Panc1 (cell line): Measurements from ENCODE around the gene DBR1.

Experiments
- POLR2AphosphoS5 ChIP-seq: IDR thresholded peaks from 2 replicates; pipeline ENCODE4 v1.6.1; 2012; ENCODE audit warnings: mild to moderate bottlenecking, low read depth, low read length, moderate library complexity
- TF ChIP-seq, protein P1 (sequence below): fragments of 450-650 bp; IDR thresholded peaks from 2 replicates; pipeline ENCODE4 v1.5.1; 2017; ENCODE audit warnings: mild to moderate bottlenecking

GRCh38 chr3:138125548-138126221 lies 49.0 kb downstream of the DBR1 start:
- TF ChIP-seq, protein P1, sequence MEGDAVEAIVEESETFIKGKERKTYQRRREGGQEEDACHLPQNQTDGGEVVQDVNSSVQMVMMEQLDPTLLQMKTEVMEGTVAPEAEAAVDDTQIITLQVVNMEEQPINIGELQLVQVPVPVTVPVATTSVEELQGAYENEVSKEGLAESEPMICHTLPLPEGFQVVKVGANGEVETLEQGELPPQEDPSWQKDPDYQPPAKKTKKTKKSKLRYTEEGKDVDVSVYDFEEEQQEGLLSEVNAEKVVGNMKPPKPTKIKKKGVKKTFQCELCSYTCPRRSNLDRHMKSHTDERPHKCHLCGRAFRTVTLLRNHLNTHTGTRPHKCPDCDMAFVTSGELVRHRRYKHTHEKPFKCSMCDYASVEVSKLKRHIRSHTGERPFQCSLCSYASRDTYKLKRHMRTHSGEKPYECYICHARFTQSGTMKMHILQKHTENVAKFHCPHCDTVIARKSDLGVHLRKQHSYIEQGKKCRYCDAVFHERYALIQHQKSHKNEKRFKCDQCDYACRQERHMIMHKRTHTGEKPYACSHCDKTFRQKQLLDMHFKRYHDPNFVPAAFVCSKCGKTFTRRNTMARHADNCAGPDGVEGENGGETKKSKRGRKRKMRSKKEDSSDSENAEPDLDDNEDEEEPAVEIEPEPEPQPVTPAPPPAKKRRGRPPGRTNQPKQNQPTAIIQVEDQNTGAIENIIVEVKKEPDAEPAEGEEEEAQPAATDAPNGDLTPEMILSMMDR = no peak
- no peak for TF ChIP-seq POLR2AphosphoS5
